ENCODE measurements around the gene P2RY6.

Gene P2RY6

GRCh38 chr11:73340164-73340563 lies 68.0 kb downstream of the P2RY6 start:
- no peak for DNase-seq

- DNase-seq = no peak
These were observed 70.5 kb downstream of the P2RY6 start for GRCh38 chr11:73342633-73343032.

GRCh38 chr11:73343076-73343873 lies 71.1 kb downstream of the P2RY6 start:
- no peak for DNase-seq

GRCh38 chr11:73344191-73344607 lies 72.1 kb downstream of the P2RY6 start:
- DNase-seq = no peak

- no peak for DNase-seq
These were observed 73.5 kb downstream of the P2RY6 start for GRCh38 chr11:73345481-73346160.

- DNase-seq = no peak
These were observed 74.2 kb downstream of the P2RY6 start for GRCh38 chr11:73346186-73346935.

- DNase-seq = no peak
These were observed 74.9 kb downstream of the P2RY6 start for GRCh38 chr11:73347067-73347466.

All from OCI-M1 (cell line).